ENCODE data around the gene C17orf67. TPM values are rescaled to one million over a fixed set of nuclear protein-coding genes. Genes with fewer than 3 reads are reported as not detected.

Gene C17orf67
- total and polyA plus RNA-seq, 9 of the 15 experiments (the other 6 are each of a cell fraction or from before 2014, with no cell fraction given): 0.07 to 1.7 (median 0.59) TPM

- TF ChIP-seq ZBTB34 (CRISPR knock-in tag; IDR thresholded peaks at IDR 0.05): no peak
- no peak for TF ChIP-seq ATF2 (CRISPR knock-in tag; IDR thresholded peaks at IDR 0.05)
- TF ChIP-seq MTF1 (CRISPR knock-in tag; IDR thresholded peaks at IDR 0.05; ENCODE audit: borderline replicate concordance): no peak
- TF ChIP-seq ZNF165 (CRISPR knock-in tag; IDR thresholded peaks at IDR 0.05; ENCODE audit: borderline replicate concordance): no peak
- no peak for TF ChIP-seq TAF7 (tag; IDR thresholded peaks at IDR 0.05)
- no peak for TF ChIP-seq ZNF584 (CRISPR knock-in tag; IDR thresholded peaks at IDR 0.05; ENCODE audit: low read depth)
- TF ChIP-seq NR2F6 (CRISPR knock-in tag; IDR thresholded peaks at IDR 0.05): no peak
These were observed 40.2 kb downstream of the C17orf67 start (continued) for GRCh38 chr17:56793531-56793930.

- intact Hi-C loops (cut with micrococcal nuclease): no loop called here
- no peaks in the 10 kb centered on the region for H3K4me1 ChIP-seq (replicated peaks in 1 of 2; ENCODE audit: control insufficient read depth in 2 of 2, insufficient read depth in 2 of 2, low read length in 2 of 2)
- H3K36me3 ChIP-seq (ENCODE audit: control insufficient read depth, insufficient read depth, low read length): no peaks in the 10 kb centered on the region
- H3K27ac ChIP-seq (ENCODE audit: extremely low read depth, low read depth, low read length): no peak overlapping the region
- in situ Hi-C loops (cut with MboI): no loop called here
- ATAC-seq (no peak), DNase-seq (ENCODE audit: extremely low read depth in 1 of 4, low spot score in 3 of 4) (no peak), FAIRE-seq (no peak)
- no peaks in the 10 kb centered on the region for H3K9me3 ChIP-seq (replicated peaks; ENCODE audit: control insufficient read depth, insufficient read depth, low read depth, low read length)
- WGBS (ENCODE audit: insufficient coverage, low coverage, missing lambda C conversion rate): 0% methylated on average over 1 of the region's 1 CpG
- H3K4me3 ChIP-seq: no peak overlapping the region
- H4K20me1 ChIP-seq (replicated peaks; ENCODE audit: control insufficient read depth, insufficient read depth, low read length): no peaks in the 10 kb centered on the region
- H3K4me2 ChIP-seq (ENCODE audit: insufficient read depth, low read length): no peak overlapping the region
- H3K27me3 ChIP-seq (ENCODE audit: control insufficient read depth in 2 of 2, insufficient read depth in 2 of 2, low read length in 2 of 2): peaks cover 0 to 9% of the 10 kb centered on the region in 2 experiments; a peak in 3 of 5 replicates
- H3K9ac ChIP-seq (ENCODE audit: insufficient read depth in 1 of 2, low read depth in 2 of 2, low read length in 2 of 2): no peak overlapping the region
- no peaks in the 10 kb centered on the region for H3K79me2 ChIP-seq (ENCODE audit: control insufficient read depth, insufficient read depth, low read length)
- H2AFZ ChIP-seq (ENCODE audit: low read depth, low read length): no peak overlapping the region
- CTCF ChIA-PET (ENCODE audit: low intra/inter-chr PET ratio): no interaction called here
- no TSS peak for BruUV-seq (replicated peaks)
- POLR2A ChIA-PET: no interaction called here
- H3K9me1 ChIP-seq (ENCODE audit: control insufficient read depth, insufficient read depth, low read length): no peaks in the 10 kb centered on the region
- TF ChIP-seq CBFB (CRISPR knock-in tag; IDR thresholded peaks at IDR 0.05): no peak
- no peak for TF ChIP-seq CGGBP1 (CRISPR knock-in tag; IDR thresholded peaks at IDR 0.05)
- TF ChIP-seq AFF4 (CRISPR knock-in tag; IDR thresholded peaks at IDR 0.05): no peak
- no peak for TF ChIP-seq THAP12 (CRISPR knock-in tag; IDR thresholded peaks at IDR 0.05)
These were observed 41.5 kb downstream of the C17orf67 start for GRCh38 chr17:56792267-56792666.

Measured in K562 (cell line).